ENCODE measurements around the gene TNRC6C.
"Not testable (repeated sequence)": the region's sequence is repeated elsewhere in the genome, so short reads cannot be mapped to it uniquely, and the experiment has no call there.

Gene TNRC6C

GRCh38 chr17:78110363-78111015 lies 152.0 kb downstream of the TNRC6C start:
- DNase-seq (ENCODE audit: low read depth in 4 of 4, low spot score in 1 of 4) = no peak

- no peak for DNase-seq (ENCODE audit: low read depth in 4 of 4, low spot score in 1 of 4)
These were observed 152.7 kb downstream of the TNRC6C start for GRCh38 chr17:78111016-78111726.

GRCh38 chr17:78111727-78112517 lies 153.4 kb downstream of the TNRC6C start:
- DNase-seq (ENCODE audit: low read depth in 4 of 4, low spot score in 1 of 4) = no peak

DNA sequence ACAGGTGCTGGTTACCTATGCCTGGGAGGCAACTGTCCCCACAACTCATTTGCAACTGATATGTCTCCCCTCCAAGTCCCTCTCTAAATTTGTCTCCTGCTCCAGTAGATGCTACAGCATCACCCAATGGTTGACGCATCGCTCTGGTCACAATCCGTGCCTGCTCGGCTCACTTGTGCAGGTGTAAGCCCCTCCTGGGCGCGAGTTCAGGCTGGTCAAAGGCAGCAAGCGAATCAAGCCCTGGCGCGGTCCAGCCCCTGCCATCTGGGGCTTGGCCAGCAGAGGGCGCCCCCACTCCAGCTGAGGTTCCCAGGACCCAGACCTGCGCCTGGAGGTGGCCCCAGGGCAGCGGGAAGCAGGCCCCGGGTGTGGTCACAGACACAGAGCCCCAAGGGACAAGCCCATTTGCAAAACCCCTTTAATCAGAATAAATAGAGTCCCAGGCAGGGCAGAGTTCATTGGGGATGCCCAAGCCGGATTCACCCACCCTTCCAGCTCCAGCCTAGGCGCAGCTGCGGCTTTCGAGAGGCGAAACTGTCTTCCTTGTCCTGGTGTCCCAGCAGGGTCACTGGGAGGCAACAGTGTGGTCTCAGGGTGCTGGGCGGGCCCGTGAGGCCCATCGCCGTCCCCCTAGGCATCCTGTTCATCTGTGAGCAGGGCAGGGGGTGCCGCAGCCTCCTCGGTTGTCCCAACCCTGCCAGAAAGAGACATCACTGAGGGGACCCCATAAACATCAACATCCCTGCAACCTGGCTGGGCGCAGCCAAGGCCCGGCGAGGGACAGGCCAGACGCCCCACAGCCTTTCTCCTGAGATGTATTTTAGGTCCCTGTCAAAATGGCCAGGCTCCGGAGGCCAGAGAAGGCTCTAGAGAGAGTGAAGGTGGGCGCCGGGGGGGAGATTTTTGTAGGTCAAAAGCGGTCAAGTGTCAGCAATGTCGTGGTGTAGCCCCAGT lies 154.3 kb downstream of the TNRC6C start:
- peak in 2 of 4 experiments; percentile 71 to 79 for DNase-seq (ENCODE audit: low read depth in 4 of 4, low spot score in 1 of 4)

- DNase-seq (ENCODE audit: low read depth in 4 of 4, low spot score in 1 of 4) = no peak
These were observed 155.6 kb downstream of the TNRC6C start for GRCh38 chr17:78113804-78114785.

DNA sequence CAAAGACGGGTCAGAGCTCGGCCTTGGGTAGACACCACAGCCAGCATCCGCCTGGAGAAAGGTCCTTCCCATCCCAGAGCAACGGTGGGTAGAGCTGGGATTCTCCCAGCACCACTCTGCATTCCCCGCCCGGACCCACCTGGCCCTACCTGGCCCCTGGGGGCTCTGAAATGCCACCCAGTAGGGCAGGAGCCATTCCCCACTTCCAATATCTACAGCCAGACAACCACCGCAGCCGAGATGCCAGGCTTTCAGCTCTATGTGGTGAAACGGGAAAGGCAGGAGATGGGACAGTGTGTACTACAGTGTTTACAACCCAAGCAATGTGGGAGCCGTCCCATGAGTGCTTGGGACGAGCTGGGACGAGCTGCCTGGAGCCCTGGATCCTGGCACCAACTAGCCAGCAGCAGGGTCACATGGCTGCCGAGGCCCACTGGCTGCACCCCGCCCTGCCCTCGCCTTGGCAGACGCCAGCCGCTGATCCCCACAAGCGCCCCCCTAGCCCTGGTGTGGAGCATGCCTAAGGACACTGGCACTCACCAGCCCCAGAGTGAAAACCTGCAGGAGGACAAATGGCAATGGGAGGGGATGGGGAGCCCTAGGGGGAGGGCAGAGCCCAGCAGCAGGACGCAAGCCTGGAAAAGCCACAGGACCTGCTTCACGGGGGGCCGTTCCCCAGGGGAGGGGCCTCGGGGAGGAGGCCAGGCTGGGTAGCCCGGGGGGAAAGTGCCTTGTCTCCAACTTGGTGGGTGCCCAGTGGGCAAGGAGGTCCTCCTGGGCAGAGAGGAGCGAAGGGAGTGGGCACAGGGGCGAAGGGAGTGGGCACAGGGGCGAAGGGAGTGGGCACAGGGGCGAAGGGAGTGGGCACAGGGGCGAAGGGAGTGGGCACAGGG lies 156.6 kb downstream of the TNRC6C start:
- DNase-seq (ENCODE audit: low read depth in 4 of 4, low spot score in 1 of 4) = no peak

DNA sequence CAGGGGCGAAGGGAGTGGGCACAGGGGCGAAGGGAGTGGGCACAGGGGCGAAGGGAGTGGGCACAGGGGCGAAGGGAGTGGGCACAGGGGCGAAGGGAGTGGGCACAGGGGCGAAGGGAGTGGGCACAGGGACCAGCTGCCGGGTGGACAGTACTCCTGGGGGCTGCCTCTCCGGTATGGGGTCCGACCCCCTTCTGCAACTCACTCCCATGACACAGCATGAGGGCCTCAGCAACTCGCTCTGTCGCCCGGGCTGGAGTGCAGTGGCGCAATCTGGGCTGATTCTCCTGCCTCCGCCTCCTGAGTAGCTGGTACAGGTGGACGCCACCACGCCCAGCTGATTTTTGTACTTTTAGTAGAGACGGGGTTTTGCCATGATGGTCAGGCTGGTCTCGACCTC lies 157.3 kb downstream of the TNRC6C start:
- not testable (repeated sequence) for DNase-seq (ENCODE audit: low read depth in 4 of 4, low spot score in 1 of 4)

DNA sequence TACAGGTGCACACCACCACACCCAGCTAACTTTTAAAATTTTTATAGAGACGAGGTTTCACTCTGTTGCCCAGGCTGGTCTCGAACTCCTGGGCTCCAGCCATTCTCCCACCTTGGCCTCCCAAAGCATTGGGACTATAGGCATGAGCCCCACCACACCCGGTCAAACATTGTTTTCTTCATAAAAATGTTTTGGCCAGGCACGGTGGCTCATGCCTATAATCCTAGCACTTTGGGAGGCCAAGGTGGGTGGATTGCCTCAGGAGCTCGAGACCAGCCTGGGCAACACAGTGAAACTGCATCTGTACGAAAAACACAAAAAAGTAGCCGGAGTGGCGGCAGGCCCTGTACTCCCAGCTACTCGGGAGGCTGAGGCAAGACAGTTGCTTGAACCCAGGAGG lies 157.9 kb downstream of the TNRC6C start:
- DNase-seq (ENCODE audit: low read depth in 4 of 4, low spot score in 1 of 4) = no peak

DNA sequence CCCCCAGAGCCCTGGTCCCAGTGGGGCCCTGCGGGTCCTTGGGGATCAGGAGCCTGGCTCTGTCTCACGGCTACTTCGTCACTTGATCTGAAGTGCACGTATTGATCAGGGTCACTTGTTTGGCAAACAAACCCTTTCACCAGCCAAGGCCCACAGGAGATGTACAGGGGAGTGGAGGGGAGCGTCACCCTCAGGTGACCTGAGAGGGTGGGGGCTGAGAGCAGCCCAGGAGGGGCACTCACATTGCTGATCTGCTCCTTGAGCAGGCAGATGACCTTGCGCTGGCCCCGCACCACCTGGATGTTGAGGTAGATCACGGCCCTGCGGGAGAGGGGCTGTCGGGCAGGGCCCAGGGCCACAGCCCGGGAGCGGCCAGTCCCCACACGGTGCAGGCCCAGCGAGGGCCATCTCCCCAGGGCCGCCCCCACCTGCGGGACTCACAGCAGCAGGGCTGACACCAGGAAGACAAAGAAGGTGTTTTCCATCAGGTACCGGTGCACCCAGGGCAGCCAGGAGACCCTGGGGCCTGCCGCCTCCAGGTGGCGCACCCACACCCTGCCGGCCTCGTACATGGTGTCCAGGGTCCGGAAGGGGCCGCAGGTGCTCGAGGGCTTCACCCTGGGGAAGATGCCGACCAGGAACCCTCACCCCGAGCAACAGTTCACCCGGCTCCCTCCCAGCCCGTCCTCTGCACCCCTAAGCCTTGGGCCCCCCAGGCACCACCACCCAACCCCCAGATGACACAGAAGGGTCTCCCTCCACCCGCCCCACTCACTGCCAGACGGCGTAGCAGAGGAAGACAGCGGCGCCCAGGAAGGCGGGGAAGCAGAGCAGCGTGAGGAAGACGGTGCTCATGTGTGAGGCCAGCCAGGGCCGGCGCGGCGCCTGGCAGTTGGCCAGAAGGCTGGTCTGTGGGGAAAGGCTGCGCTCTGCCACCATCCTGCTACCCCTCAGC lies 158.8 kb downstream of the TNRC6C start:
- DNase-seq (ENCODE audit: low read depth in 4 of 4, low spot score in 1 of 4) = no peak

DNA sequence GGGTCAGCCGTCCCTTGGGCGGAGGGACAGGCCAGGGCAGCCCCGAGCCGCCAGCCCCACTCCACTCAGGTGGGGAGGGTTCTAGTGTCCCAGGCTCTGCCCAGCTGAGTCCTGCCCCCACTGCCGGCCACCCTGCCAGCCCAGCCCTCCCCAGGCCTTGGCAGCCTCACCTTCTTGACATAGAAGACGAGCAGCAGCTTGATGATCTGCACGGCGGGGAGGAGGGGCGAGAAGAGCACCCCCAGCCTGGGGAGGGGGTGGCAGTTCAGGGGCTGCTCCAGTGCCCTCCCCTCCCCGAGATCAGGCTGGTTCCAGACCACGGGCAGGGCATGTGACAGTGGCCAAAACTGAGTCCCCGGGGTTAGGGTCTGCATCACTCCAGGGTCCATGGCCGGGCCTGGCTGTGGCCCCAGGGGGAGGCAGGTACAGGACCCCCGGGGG lies 160.3 kb downstream of the TNRC6C start:
- DNase-seq (ENCODE audit: low read depth in 4 of 4, low spot score in 1 of 4) = no peak

GRCh38 chr17:78120537-78120936 lies 162.0 kb downstream of the TNRC6C start:
- DNase-seq (ENCODE audit: low read depth in 4 of 4, low spot score in 1 of 4) = no peak

DNA sequence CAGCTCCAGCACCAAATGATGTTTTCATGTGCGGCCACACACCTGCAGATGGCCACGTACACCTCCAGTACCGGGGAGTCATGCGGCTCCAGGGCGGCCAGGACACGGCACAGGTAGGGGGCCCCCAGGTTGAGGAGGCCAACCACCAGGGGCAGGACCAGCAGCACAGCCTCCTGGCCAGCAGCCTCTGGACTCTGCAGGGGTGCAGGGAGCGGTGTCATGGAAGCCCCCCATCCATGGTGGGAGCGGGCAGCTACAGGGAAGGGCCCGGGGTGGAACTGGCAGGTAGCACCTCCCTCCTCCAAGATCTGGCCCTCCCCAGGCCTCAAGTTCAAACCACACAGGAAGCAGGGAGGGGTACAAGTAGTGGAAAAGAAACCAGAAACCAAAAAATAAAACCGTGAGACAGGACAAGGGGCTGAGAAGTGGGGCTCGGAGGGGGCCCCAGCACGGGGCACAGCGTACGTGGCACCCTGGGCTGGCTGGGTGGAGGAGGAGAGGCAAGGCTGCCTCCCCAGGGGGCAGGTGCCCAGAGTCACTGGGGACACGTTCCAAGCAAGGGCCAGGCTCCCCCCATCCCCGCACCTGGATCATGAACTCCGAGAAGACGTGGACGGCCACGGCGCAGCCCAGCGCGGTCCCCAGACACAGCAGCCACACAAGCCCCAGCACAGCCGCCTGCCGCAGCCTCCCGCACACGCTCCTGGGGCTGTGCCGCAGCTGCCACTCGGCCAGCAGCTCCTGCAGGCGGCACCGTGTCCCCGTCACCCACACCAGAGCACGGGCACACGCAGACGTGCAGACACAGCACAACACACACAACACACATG lies 162.7 kb downstream of the TNRC6C start:
- DNase-seq (ENCODE audit: low read depth in 4 of 4, low spot score in 1 of 4) = no peak

DNA sequence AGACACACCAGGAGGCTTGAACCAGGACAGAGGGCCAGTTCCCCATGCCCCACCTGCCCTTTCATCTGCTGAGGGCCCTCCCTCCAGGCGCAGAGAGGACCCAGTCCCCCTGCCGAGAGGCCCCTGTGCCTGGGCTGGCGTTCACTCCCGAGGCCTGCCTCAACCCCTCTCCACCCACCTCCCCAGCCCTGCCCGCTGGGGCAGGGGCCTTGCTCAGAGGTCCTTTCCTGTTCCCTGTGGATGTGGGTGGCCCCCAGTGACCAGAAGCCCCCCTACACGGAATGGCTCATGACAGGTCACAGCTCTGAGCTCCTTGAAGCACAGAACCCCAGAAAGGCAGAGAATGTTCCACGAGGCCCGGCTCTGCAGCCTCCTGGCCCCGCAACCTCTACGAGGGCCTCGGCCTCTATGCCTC lies 163.3 kb downstream of the TNRC6C start:
- no peak for DNase-seq (ENCODE audit: low read depth in 4 of 4, low spot score in 1 of 4)

GRCh38 chr17:78122216-78122930 lies 163.9 kb downstream of the TNRC6C start:
- DNase-seq (ENCODE audit: low read depth in 4 of 4, low spot score in 1 of 4) = no peak

GRCh38 chr17:78122931-78123249 lies 164.4 kb downstream of the TNRC6C start:
- no peak for DNase-seq (ENCODE audit: low read depth in 4 of 4, low spot score in 1 of 4)

DNA sequence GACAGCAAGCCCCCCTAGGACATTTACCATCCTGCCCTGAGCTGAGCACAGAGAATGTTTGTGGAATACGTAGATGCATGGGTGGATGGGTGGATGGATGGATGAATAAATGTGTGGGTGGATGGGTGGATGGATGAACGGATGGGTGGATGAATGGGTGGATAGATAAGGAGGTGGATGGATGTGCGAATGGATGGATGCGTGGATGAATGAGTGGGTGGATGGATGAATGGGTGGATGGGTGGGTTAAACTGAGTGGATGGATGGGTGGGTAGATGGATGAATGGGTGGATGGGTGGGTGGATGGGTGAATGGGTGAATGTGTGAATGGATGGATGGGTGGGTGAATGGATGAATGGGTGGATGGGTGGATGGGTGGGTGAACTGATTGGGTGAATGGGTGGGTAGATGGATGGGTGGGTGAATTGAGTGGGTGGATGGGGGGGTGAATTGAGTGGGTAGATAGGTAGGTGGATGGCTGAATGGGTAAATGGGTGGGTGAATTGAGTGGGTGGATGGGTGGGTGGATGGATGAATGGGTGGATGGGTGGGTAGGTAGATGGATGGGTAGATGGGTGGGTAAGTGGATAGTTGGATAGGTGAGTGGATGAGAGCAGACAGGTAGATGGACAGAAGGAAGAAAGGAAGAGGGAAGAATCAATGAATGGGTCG lies 164.9 kb downstream of the TNRC6C start:
- DNase-seq (ENCODE audit: low read depth in 4 of 4, low spot score in 1 of 4) = no peak
